Tibial nerve (tissue), 4 donors: Measurements from ENCODE around the gene ARSG.

Experiments
- EP300 ChIP-seq, 2 donors: sonication (generic); formaldehyde crosslinking; IDR thresholded peaks; one replicate each; pipeline ENCODE4 v1.6.1; 2017; ENCODE audit warnings: antibody characterized with exemption in 2 of 2, mild to moderate bottlenecking in 1 of 2
- POLR2A ChIP-seq, 2 donors: fragments of 450-650 bp; IDR thresholded peaks; one replicate each; pipeline ENCODE4 v1.6.1; 2017; ENCODE audit warnings: antibody characterized with exemption in 2 of 2, mild to moderate bottlenecking in 2 of 2, moderate library complexity in 2 of 2
- TF ChIP-seq, protein P1 (sequence below), 5 experiments: fragments of 200-600 bp in 3 of 5; fragments of 450-650 bp in 2 of 5; sonication (generic) in 3 of 5; IDR thresholded peaks; one replicate each; pipeline ENCODE4 v1.5.1; 2016 to 2019; ENCODE audit warnings: antibody characterized with exemption in 5 of 5, mild to moderate bottlenecking in 3 of 5, moderate library complexity in 2 of 5

DNA sequence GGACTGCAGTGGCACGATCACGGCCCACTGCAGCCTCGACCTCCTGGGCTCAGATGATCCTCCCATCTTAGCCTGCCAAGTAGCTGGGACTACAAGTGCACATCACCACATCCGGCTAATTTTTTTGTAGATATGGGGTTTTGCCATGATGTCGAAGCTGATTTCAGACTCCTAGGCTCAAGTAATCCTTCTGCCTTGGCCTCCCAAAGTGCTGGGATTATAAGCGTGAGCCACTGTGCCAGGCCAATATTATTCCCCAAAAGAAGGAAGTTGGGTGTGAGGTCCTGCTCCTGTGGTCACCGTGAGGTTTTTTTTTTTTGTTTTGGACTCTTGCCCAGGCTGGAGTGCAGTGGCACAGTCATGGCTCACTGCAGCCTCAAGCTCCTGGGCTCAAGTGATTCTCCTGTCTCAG, 41.9 kb upstream of the ARSG start:
- TF ChIP-seq, protein P1, sequence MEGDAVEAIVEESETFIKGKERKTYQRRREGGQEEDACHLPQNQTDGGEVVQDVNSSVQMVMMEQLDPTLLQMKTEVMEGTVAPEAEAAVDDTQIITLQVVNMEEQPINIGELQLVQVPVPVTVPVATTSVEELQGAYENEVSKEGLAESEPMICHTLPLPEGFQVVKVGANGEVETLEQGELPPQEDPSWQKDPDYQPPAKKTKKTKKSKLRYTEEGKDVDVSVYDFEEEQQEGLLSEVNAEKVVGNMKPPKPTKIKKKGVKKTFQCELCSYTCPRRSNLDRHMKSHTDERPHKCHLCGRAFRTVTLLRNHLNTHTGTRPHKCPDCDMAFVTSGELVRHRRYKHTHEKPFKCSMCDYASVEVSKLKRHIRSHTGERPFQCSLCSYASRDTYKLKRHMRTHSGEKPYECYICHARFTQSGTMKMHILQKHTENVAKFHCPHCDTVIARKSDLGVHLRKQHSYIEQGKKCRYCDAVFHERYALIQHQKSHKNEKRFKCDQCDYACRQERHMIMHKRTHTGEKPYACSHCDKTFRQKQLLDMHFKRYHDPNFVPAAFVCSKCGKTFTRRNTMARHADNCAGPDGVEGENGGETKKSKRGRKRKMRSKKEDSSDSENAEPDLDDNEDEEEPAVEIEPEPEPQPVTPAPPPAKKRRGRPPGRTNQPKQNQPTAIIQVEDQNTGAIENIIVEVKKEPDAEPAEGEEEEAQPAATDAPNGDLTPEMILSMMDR (IDR thresholded peaks at IDR 0.05) = no peak
- no peak for TF ChIP-seq EP300 (IDR thresholded peaks at IDR 0.05)
- TF ChIP-seq POLR2A (IDR thresholded peaks at IDR 0.05) = no peak
